Panc1 (cell line): ENCODE results near the gene CDC42EP4. TPM values are rescaled to one million over a fixed set of nuclear protein-coding genes. Genes with fewer than 3 reads are reported as not detected.

ENCODE experiments used
- ATAC-seq: fragments of 200-7000 bp; cut with Tn5 transposase; 2 replicates; pipeline ENCODE4 v1.9.1; 2020; ENCODE audit warnings: mild to moderate bottlenecking, moderate library complexity
- BruUV-seq: library from RNA; stranded (reverse); fragments of 400-500 nt; replicated peaks from 2 replicates; lab custom pipeline; 2021; lab: Mats Ljungman, UMichigan
- CTCF ChIA-PET: fragments of 300-600 bp; sonication (Branson Sonifier 250); formaldehyde crosslinking; loops from one replicate; lab custom pipeline; 2022; ENCODE audit warnings: antibody characterized with exemption; lab: Charles Lee
- POLR2A ChIA-PET: fragments of 300-600 bp; sonication (Branson Sonifier 250); formaldehyde crosslinking; loops from one replicate; lab custom pipeline; 2022; ENCODE audit warnings: antibody characterized with exemption; lab: Charles Lee
- DNase-seq: peaks from one replicate; pipeline ENCODE4 v3.0.0-alpha.2; 2010; ENCODE audit warnings: low read depth, low spot score
- H3K27ac ChIP-seq: 2 replicates; pipeline ENCODE4 v1.5.1; 2011; ENCODE audit warnings: mild to moderate bottlenecking, low read length, inconsistent platforms
- H3K27me3 ChIP-seq: fragments of 200-500 bp; sonication (Bioruptor generic); 2 replicates; pipeline ENCODE4 v1.6.0; 2014; ENCODE audit warnings: low read length, inconsistent platforms; ENCODE audit not compliant: control insufficient read depth, insufficient read depth
- H3K36me3 ChIP-seq: fragments of 200-500 bp; sonication (Bioruptor generic); 2 replicates; pipeline ENCODE4 v1.5.1; 2014; ENCODE audit warnings: inconsistent platforms, mild to moderate bottlenecking, low read length, moderate library complexity; ENCODE audit not compliant: control insufficient read depth, insufficient read depth
- H3K4me1 ChIP-seq: 2 replicates; pipeline ENCODE4 v1.5.1; 2011; ENCODE audit warnings: inconsistent platforms, mild to moderate bottlenecking, low read length, moderate library complexity; ENCODE audit not compliant: control insufficient read depth, insufficient read depth
- H3K4me3 ChIP-seq, 2 experiments: 2 replicates each; pipeline ENCODE4 v1.5.1; 2011 to 2012; ENCODE audit warnings: low read depth in 2 of 2, low read length in 2 of 2, mild to moderate bottlenecking in 2 of 2, inconsistent platforms in 1 of 2, moderate library complexity in 1 of 2
- H3K9me3 ChIP-seq: fragments of 200-500 bp; sonication (Bioruptor generic); 2 replicates; pipeline ENCODE4 v1.5.1; 2014; ENCODE audit warnings: low read depth, mild to moderate bottlenecking, inconsistent platforms, low read length, moderate library complexity; ENCODE audit not compliant: control insufficient read depth, insufficient read depth
- POLR2AphosphoS5 ChIP-seq: IDR thresholded peaks from 2 replicates; pipeline ENCODE4 v1.6.1; 2012; ENCODE audit warnings: mild to moderate bottlenecking, low read depth, low read length, moderate library complexity
- SIN3A ChIP-seq: IDR thresholded peaks from 2 replicates; pipeline ENCODE4 v1.6.1; 2012; ENCODE audit warnings: low read depth, mild to moderate bottlenecking, low read length, moderate library complexity, borderline replicate concordance; ENCODE audit not compliant: insufficient read depth
- TCF7L2 ChIP-seq: IDR thresholded peaks from 2 replicates; pipeline ENCODE4 v1.6.1; 2011; ENCODE audit warnings: mild to moderate bottlenecking, low read depth, low read length, inconsistent platforms
- in situ Hi-C: cut with HindIII; loops from 2 replicates; pipeline ENCODE4 v1.10.0; 2016; ENCODE audit warnings: low sequenced_read_pairs, low pct_unique_long_range_greater_than_20kb
- intact Hi-C: fragments of 100-400 bp; cut with micrococcal nuclease; formaldehyde crosslinking; loops from one replicate; pipeline ENCODE4 v1.10.0; 2022; ENCODE audit not compliant: unreplicated experiment
- total RNA-seq: library from RNA; stranded (reverse); gene quantifications from one replicate; pipeline ENCODE4 v1.2.1, GENCODE V29; 2021; ENCODE audit not compliant: unreplicated experiment
- TF ChIP-seq, protein P1 (sequence below): fragments of 450-650 bp; IDR thresholded peaks from 2 replicates; pipeline ENCODE4 v1.5.1; 2017; ENCODE audit warnings: mild to moderate bottlenecking
- TF ChIP-seq, protein P2 (sequence below), 2 experiments: IDR thresholded peaks; 2 replicates each; pipeline ENCODE4 v1.6.1; 2011 to 2012; ENCODE audit warnings: low read depth in 2 of 2, control low read depth in 1 of 2, low read length in 1 of 2, mild to moderate bottlenecking in 1 of 2, moderate library complexity in 1 of 2; ENCODE audit not compliant: insufficient read depth in 1 of 2

The CDC42EP4 gene
- total RNA-seq, 1 experiment from 2014 or later: 65.9 TPM

DNA sequence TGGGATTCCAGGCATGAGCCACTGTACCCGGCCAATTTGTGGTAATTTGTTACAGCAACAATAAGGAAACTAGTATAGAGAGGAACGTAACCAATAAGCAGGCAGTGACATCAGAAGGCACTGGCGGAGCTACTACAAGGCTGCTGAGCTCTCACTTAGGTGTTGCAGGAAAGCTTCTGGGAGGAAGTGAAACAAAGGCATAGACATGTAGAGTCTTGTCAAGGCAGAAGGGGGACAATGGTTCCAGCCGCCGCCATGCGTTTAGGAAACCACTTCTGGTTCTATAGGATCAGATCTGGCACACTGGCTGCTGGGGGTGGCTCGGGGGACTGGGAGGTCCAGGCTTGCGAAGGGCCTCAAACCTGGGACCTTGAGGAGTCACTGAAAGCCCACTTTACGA lies 40.7 kb downstream of the CDC42EP4 start:
- in situ Hi-C loops: no loop called here
- Histone ChIP-seq H3K9me3 (no peaks in the 10 kb centered on the region), H3K36me3 (no peaks in the 10 kb centered on the region), H3K27me3 (no peaks in the 10 kb centered on the region), H3K4me3 (no peak overlapping the region), H3K4me1 (peaks cover 15% of the 10 kb centered on the region; the same call in 1 of the 2 replicates), H3K27ac (no peak overlapping the region)
- ChIA-PET CTCF (no interaction called here), POLR2A (no interaction called here)
- DNase-seq (no peak), ATAC-seq (no peak)
- BruUV-seq: no TSS peak
- intact Hi-C loops: no loop called here
- TF ChIP-seq POLR2AphosphoS5 (no peak), SIN3A (no peak), TCF7L2 (no peak)
- TF ChIP-seq, protein P1, sequence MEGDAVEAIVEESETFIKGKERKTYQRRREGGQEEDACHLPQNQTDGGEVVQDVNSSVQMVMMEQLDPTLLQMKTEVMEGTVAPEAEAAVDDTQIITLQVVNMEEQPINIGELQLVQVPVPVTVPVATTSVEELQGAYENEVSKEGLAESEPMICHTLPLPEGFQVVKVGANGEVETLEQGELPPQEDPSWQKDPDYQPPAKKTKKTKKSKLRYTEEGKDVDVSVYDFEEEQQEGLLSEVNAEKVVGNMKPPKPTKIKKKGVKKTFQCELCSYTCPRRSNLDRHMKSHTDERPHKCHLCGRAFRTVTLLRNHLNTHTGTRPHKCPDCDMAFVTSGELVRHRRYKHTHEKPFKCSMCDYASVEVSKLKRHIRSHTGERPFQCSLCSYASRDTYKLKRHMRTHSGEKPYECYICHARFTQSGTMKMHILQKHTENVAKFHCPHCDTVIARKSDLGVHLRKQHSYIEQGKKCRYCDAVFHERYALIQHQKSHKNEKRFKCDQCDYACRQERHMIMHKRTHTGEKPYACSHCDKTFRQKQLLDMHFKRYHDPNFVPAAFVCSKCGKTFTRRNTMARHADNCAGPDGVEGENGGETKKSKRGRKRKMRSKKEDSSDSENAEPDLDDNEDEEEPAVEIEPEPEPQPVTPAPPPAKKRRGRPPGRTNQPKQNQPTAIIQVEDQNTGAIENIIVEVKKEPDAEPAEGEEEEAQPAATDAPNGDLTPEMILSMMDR: no peak
- TF ChIP-seq, protein P2, sequence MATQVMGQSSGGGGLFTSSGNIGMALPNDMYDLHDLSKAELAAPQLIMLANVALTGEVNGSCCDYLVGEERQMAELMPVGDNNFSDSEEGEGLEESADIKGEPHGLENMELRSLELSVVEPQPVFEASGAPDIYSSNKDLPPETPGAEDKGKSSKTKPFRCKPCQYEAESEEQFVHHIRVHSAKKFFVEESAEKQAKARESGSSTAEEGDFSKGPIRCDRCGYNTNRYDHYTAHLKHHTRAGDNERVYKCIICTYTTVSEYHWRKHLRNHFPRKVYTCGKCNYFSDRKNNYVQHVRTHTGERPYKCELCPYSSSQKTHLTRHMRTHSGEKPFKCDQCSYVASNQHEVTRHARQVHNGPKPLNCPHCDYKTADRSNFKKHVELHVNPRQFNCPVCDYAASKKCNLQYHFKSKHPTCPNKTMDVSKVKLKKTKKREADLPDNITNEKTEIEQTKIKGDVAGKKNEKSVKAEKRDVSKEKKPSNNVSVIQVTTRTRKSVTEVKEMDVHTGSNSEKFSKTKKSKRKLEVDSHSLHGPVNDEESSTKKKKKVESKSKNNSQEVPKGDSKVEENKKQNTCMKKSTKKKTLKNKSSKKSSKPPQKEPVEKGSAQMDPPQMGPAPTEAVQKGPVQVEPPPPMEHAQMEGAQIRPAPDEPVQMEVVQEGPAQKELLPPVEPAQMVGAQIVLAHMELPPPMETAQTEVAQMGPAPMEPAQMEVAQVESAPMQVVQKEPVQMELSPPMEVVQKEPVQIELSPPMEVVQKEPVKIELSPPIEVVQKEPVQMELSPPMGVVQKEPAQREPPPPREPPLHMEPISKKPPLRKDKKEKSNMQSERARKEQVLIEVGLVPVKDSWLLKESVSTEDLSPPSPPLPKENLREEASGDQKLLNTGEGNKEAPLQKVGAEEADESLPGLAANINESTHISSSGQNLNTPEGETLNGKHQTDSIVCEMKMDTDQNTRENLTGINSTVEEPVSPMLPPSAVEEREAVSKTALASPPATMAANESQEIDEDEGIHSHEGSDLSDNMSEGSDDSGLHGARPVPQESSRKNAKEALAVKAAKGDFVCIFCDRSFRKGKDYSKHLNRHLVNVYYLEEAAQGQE (IDR thresholded peaks at IDR 0.05; ENCODE audit: insufficient read depth in 1 of 2, low read depth in 2 of 2, low read length in 1 of 2): no peak

DNA sequence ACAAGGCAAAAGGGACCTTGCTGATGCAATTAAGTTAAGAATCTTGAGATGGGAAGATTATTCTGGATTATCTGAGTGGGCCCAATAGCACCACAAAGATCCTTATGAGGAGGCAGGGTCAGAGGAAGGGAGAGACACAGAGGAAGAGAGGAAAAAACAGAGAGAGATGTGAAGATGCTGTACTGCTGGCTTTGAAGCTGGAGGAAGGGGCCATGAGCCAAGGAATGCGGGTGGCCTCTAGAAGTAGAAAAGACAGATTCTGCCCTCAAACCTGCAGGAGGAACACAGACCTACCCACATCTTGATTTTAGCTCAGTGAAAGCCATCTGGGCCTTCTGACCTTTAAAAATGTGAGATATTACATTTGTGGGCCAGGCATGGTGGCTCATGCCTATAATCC lies 42.0 kb downstream of the CDC42EP4 start:
- BruUV-seq: no TSS peak
- no peaks in the 10 kb centered on the region for H3K36me3 ChIP-seq
- no peak overlapping the region for H3K4me3 ChIP-seq
- TF ChIP-seq, protein P2 (IDR thresholded peaks at IDR 0.05; ENCODE audit: insufficient read depth in 1 of 2, low read depth in 2 of 2, low read length in 1 of 2): no peak
- TF ChIP-seq, protein P1: no peak
- TF ChIP-seq TCF7L2 (no peak), SIN3A (no peak), POLR2AphosphoS5 (no peak)
- H3K27ac ChIP-seq: no peak overlapping the region
- ATAC-seq (no peak), DNase-seq (no peak)
- peaks cover 15% of the 10 kb centered on the region; the same call in 1 of the 2 replicates for H3K4me1 ChIP-seq
- H3K27me3 ChIP-seq: no peaks in the 10 kb centered on the region
- POLR2A ChIA-PET: no interaction called here
- intact Hi-C loops: no loop called here
- CTCF ChIA-PET: no interaction called here
- no peaks in the 10 kb centered on the region for H3K9me3 ChIP-seq
- in situ Hi-C loops: no loop called here
